Liver (tissue), 9 donors: ENCODE data around the gene PRPSAP1. TPM values are rescaled to one million over a fixed set of nuclear protein-coding genes. Genes with fewer than 3 reads are reported as not detected.

Experiments
- DNase-seq: peaks from one replicate; pipeline ENCODE4 v3.0.0-alpha.2; 2017; ENCODE audit warnings: low spot score
- H3K27ac ChIP-seq, 2 donors: one replicate each; pipeline ENCODE4 v1.7.0; 2013; ENCODE audit warnings: inconsistent platforms in 2 of 2, low read length in 2 of 2, control low read depth in 1 of 2, low read depth in 1 of 2, mild to moderate bottlenecking in 1 of 2
- H3K27me3 ChIP-seq, 4 donors: one replicate each; pipeline versions ENCODE4 v1.6.1 to v1.7.0; 2013; ENCODE audit warnings: low read length in 3 of 4, inconsistent platforms in 1 of 4, mild to moderate bottlenecking in 1 of 4, moderate library complexity in 1 of 4; ENCODE audit not compliant: control insufficient read depth in 4 of 4, insufficient read depth in 4 of 4
- H3K36me3 ChIP-seq, 4 donors: one replicate each; pipeline versions ENCODE4 v1.6.1 to v1.7.0; 2013; ENCODE audit warnings: low read length in 3 of 4, mild to moderate bottlenecking in 3 of 4, low read depth in 1 of 4, moderate library complexity in 1 of 4; ENCODE audit not compliant: control insufficient read depth in 4 of 4, insufficient read depth in 3 of 4
- H3K4me1 ChIP-seq, 4 donors: one replicate each; pipeline versions ENCODE4 v1.6.1 to v1.7.0; 2013; ENCODE audit warnings: low read length in 3 of 4, mild to moderate bottlenecking in 3 of 4, moderate library complexity in 1 of 4; ENCODE audit not compliant: control insufficient read depth in 4 of 4, insufficient read depth in 4 of 4
- H3K4me3 ChIP-seq, 3 donors: one replicate each; pipeline versions ENCODE4 v1.6.1 to v1.7.0; 2013; ENCODE audit warnings: low read length in 3 of 3, control low read depth in 1 of 3, low read depth in 1 of 3, mild to moderate bottlenecking in 1 of 3
- H3K9ac ChIP-seq, 2 donors: one replicate each; pipeline ENCODE4 v1.7.0; 2013; ENCODE audit warnings: low read length in 2 of 2, mild to moderate bottlenecking in 2 of 2, moderate library complexity in 2 of 2, control low read depth in 1 of 2, low read depth in 1 of 2
- H3K9me3 ChIP-seq, 4 donors: one replicate each; pipeline versions ENCODE4 v1.6.1 to v1.7.0; 2013; ENCODE audit warnings: low read length in 3 of 4; ENCODE audit not compliant: control insufficient read depth in 4 of 4
- ATF3 ChIP-seq: IDR thresholded peaks from 2 replicates; pipeline ENCODE4 v1.6.1; 2016; ENCODE audit warnings: antibody characterized with exemption
- CTCF ChIP-seq: fragments of 150-350 bp; IDR thresholded peaks from 2 replicates; pipeline ENCODE4 v1.5.1; 2017; ENCODE audit warnings: improper control_type of control experiment, low read depth, low read length; ENCODE audit not compliant: missing input control
- EGR1 ChIP-seq, 2 donors: IDR thresholded peaks; 2 replicates each; pipeline ENCODE4 v1.6.1; 2016 to 2018; ENCODE audit warnings: antibody characterized with exemption in 2 of 2, low read depth in 2 of 2
- FOXA1 ChIP-seq: IDR thresholded peaks from 2 replicates; pipeline ENCODE4 v1.6.1; 2016; ENCODE audit warnings: antibody characterized with exemption
- GABPA ChIP-seq, 2 donors: IDR thresholded peaks in 1 of 2; conservative IDR thresholded peaks in 1 of 2; 2 replicates each; pipeline ENCODE4 v1.6.1; 2016; ENCODE audit warnings: antibody characterized with exemption in 2 of 2, mild to moderate bottlenecking in 1 of 2, moderate library complexity in 1 of 2
- HNF4A ChIP-seq, 2 donors: conservative IDR thresholded peaks; 2 replicates each; pipeline ENCODE4 v1.6.1; 2016; ENCODE audit warnings: antibody characterized with exemption in 2 of 2, mild to moderate bottlenecking in 2 of 2
- HNF4G ChIP-seq: IDR thresholded peaks from 2 replicates; pipeline ENCODE4 v1.6.1; 2016; ENCODE audit warnings: antibody characterized with exemption
- JUND ChIP-seq, 2 donors: IDR thresholded peaks; 2 replicates each; pipeline ENCODE4 v1.6.1; 2016; ENCODE audit warnings: antibody characterized with exemption in 2 of 2
- MAX ChIP-seq: IDR thresholded peaks from 2 replicates; pipeline ENCODE4 v1.6.1; 2016; ENCODE audit warnings: antibody characterized with exemption
- NR2F2 ChIP-seq: IDR thresholded peaks from 2 replicates; pipeline ENCODE4 v1.6.1; 2016; ENCODE audit warnings: antibody characterized with exemption
- RAD21 ChIP-seq, 2 donors: IDR thresholded peaks; 2 replicates each; pipeline ENCODE4 v1.6.1; 2016; ENCODE audit warnings: antibody characterized with exemption in 2 of 2, mild to moderate bottlenecking in 2 of 2
- REST ChIP-seq: IDR thresholded peaks from 2 replicates; pipeline ENCODE4 v1.6.1; 2016; ENCODE audit warnings: antibody characterized with exemption, mild to moderate bottlenecking
- RXRA ChIP-seq, 2 donors: IDR thresholded peaks; 2 replicates each; pipeline ENCODE4 v1.6.1; 2017 to 2018; ENCODE audit warnings: antibody characterized with exemption in 2 of 2, mild to moderate bottlenecking in 1 of 2
- SP1 ChIP-seq: IDR thresholded peaks from 2 replicates; pipeline ENCODE4 v1.6.1; 2018; ENCODE audit warnings: antibody characterized with exemption, mild to moderate bottlenecking
- TAF1 ChIP-seq: conservative IDR thresholded peaks from 2 replicates; pipeline ENCODE4 v1.6.1; 2016; ENCODE audit warnings: antibody characterized with exemption, mild to moderate bottlenecking
- YY1 ChIP-seq: IDR thresholded peaks from 2 replicates; pipeline ENCODE4 v1.6.1; 2016; ENCODE audit warnings: antibody characterized with exemption, mild to moderate bottlenecking
- ZBTB33 ChIP-seq: IDR thresholded peaks from 2 replicates; pipeline ENCODE4 v1.6.1; 2016; ENCODE audit warnings: antibody characterized with exemption
- WGBS: extraction: QIAGEN DNeasy Blood & Tissue Kit; methylation state at CpG from one replicate; pipeline ENCODE4 v1.1.7; 2013; 5-methylcytosine and 5-hydroxymethylcytosine counted together
- polyA plus RNA-seq, 2 donors: library from polyadenylated mRNA; stranded (reverse) in 1 of 2; unstranded in 1 of 2; fragments of 200-250 nt in 1 of 2; fragments of >200 nt in 1 of 2; fragmentation: Nextera tagmentation in 1 of 2; extraction: Ambion mirVana in 1 of 2; gene quantifications; one replicate each; pipeline versions ENCODE4 v1.2.1 to v1.2.3, GENCODE V29; 2013 to 2015
- total RNA-seq, 2 donors: library from RNA; depleted of rRNA; stranded (reverse); fragments of >200 nt; gene quantifications; one replicate each; pipeline ENCODE4 v1.2.3, GENCODE V29; 2014
- donor health status: healthy.
- donor health status: healthy.
- donor health status: healthy.
- donor health status: healthy.
- donor health status: healthy.

PRPSAP1 gene
- total RNA-seq (10 to 100 TPM; 21.4 to 78.1 TPM), polyA plus RNA-seq (10 to 100 TPM; 33.9 to 71.3 TPM)

- Histone ChIP-seq H3K27me3 (no peaks in the 10 kb centered on the region), H3K4me1 (peaks cover 4 to 22% (median 18%) of the 10 kb centered on the region in 4 donors), H3K9me3 (no peaks in the 10 kb centered on the region), H3K4me3 (peak within 1 kb of the TSS; percentile 87 to 94 (median 89)), H3K9ac (peak within 1 kb of the TSS; percentile 88 to 91), H3K27ac (peak within 1 kb of the TSS; percentile 78), H3K36me3 (no peaks in the 10 kb centered on the region)
- DNase-seq, result peak; percentile 84
- TF ChIP-seq ZBTB33 (peak; percentile 28), CTCF (peak; percentile 36), HNF4G (no peak), RXRA (IDR thresholded peaks at IDR 0.05) (peak; percentile 31 to 38), SP1 (peak; percentile 66), GABPA (IDR thresholded peaks at IDR 0.05 in 1 of 2, conservative IDR thresholded peaks at IDR 0.05 in 1 of 2) (peak in 1 of 2 donors; percentile 45), REST (peak; percentile 55), FOXA1 (peak; percentile 12), NR2F2 (peak; percentile 22), MAX (peak; percentile 79), ATF3 (no peak), RAD21 (IDR thresholded peaks at IDR 0.05) (peak; percentile 43 to 50), JUND (IDR thresholded peaks at IDR 0.05) (no peak), TAF1 (peak; percentile 84), YY1 (peak; percentile 99), HNF4A (conservative IDR thresholded peaks at IDR 0.05) (no peak), EGR1 (IDR thresholded peaks at IDR 0.05; ENCODE audit: low read depth in 2 of 2) (peak; percentile 17 to 47)
- under 1% methylated on average over 75 of the region's 75 CpGs for WGBS
These were observed at the start of gene PRPSAP1 for GRCh38 chr17:76353599-76354316. Gene PRPSAP1 (minus strand): TSS chr17:76353916. CDS start chr17:76353703, 213 bp downstream.
